ENCODE data around the gene ANKH. TPM values are rescaled to one million over a fixed set of nuclear protein-coding genes. Genes with fewer than 3 reads are reported as not detected.
"Not testable (repeated sequence)": the region's sequence is repeated elsewhere in the genome, so short reads cannot be mapped to it uniquely, and the experiment has no call there.

The ANKH gene
- total RNA-seq, 2 donors from 2014 or later = 93.8 to 94.1 TPM

DNA sequence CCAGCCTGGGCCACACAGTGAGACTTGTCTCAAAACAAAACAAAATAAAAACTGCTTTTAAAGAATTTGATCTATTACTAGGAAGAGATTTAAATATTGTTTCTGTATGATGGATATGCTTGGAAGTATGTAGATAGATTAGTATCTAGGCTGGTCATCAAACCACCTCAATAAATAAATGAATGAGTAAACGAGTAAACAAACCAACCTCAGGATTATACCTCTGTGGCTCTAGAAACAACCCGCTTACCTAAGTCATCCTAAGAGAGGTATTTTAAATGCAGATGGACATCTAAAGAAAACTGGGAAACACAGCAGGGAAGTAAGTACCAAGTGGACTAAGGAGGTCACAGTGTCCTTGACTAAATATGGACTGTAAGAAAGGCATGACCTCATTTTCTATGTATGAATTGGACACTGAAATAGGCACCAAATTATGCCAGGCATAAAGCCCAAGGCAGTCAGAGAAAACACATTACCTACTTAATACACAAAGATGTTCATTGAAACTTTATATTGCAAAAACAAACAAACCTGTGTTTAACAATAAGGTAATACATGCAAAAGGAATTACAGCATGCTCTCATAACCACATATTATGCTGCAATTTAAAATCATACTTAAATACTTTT lies 7.3 kb downstream of the ANKH start:
- intact Hi-C loops (cut with DNase I) = no loop called here
- DNase-seq (ENCODE audit: low spot score) = no peak

GRCh38 chr5:14863105-14863504 lies 8.5 kb downstream of the ANKH start:
- intact Hi-C loops (cut with DNase I) = no loop called here
- DNase-seq (ENCODE audit: low spot score) = no peak

GRCh38 chr5:14861123-14861765 lies 10.3 kb downstream of the ANKH start:
- DNase-seq (ENCODE audit: low spot score) = no peak
- intact Hi-C loops (cut with DNase I) = no loop called here

GRCh38 chr5:14859980-14860379 lies 11.6 kb downstream of the ANKH start:
- no peak for DNase-seq (ENCODE audit: low spot score)
- intact Hi-C loops (cut with DNase I) = no loop called here

GRCh38 chr5:14859150-14859549 lies 12.4 kb downstream of the ANKH start:
- intact Hi-C loops (cut with DNase I) = no loop called here
- no peak for DNase-seq (ENCODE audit: low spot score)

- DNase-seq (ENCODE audit: low spot score) = no peak
- intact Hi-C loops (cut with DNase I) = no loop called here
Measured at GRCh38 chr5:14855366-14855765, 16.2 kb downstream of the ANKH start.

DNA sequence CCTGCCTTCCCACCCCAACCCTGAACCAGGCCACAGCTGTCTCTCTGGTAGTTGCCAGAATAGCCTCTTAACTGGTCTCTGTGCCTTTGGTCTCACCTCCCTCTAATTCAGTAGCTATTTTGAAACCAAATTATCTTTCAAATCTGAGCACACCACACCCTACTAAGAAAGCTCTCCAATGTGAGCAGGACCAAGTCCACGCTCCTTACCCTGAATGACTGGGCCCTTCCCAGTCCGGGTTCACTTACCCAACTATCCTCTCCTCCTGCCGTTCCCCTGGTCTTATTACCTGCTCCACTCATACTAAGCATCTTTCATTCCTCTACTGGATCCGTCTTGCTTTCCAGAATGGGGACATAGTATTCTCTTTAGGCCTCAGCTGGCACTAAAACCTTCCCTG lies 16.8 kb downstream of the ANKH start:
- intact Hi-C loops (cut with DNase I) = loop anchor here in 1 of 2 donors (5.0 kb wide), 1 partner anchor 608 kb away; no protein-coding TSS in a partner anchor
- DNase-seq (ENCODE audit: low spot score) = no peak

- intact Hi-C loops (cut with DNase I) = loop anchor here in 1 of 2 donors (5.0 kb wide), 1 partner anchor 609 kb away; no protein-coding TSS in a partner anchor
- DNase-seq (ENCODE audit: low spot score) = no peak
Measured at GRCh38 chr5:14853685-14854084, 17.9 kb downstream of the ANKH start.

DNA sequence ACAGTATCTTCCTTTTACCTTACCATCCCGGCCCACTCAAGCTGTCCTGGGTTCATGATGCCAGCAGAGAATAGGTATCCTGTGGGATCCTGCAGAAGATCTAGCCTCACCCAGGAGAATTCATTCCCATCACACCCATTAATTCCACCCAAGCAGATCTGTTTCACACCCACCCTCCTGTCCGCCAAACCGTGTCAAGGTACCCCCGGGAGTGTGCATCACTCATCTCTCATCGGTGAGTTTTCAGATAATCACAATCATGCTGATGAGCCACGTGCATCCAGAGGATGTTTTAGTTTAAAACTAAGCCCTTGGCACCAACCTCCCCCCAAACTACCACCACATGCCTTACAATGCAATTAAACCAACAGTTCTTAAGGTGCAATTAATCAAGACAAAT lies 18.8 kb downstream of the ANKH start:
- DNase-seq (ENCODE audit: low spot score) = no peak
- intact Hi-C loops (cut with DNase I) = loop anchor here in 1 of 2 donors (5.0 kb wide), 1 partner anchor 610 kb away; no protein-coding TSS in a partner anchor

DNA sequence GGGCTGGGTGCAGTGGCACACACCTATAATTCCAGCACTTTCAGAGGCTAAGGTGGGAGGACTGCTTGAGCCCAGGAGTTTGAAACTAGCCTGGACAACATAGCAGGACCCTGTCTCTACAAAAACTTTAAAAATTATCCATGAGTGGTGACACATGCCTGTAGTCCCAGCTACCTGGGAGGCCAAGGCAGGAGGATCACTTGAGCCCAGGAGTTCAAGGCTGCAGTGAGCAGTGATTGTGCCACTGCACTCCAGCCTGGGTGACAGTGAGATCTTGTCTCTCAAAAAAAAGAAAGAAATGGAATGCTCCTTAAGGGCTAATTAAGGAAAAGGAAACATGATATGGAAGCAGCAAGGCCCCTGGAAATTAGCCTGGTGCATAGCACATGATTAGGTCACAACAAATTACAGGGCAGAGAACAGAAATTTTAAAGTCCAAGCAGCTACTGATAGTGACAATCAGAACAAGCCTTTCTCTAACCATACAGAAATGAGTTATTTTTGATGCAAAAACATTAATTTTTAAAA lies 19.5 kb downstream of the ANKH start:
- DNase-seq (ENCODE audit: low spot score) = no peak
- intact Hi-C loops (cut with DNase I) = loop anchor here in 1 of 2 donors (5.0 kb wide), 1 partner anchor 610 kb away; no protein-coding TSS in a partner anchor

DNA sequence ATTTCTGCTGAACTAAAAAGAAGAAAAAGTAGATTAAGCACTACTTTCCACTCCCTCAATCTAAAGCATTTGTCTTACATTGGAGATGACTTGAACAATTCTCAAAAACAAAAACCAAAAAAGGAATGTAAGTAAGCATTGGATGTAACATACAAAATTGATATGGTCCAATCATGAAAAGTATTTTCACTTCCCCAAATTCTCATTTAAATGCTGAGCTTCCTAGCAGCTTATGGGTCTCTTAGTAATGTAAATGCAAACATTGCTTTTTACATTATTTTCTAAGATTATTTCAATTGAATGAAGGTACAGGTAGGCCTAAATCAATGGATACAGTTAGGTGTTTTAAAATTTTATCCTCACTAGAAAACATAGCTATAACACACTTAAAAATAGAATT lies 20.0 kb downstream of the ANKH start:
- intact Hi-C loops (cut with DNase I) = loop anchor here in 1 of 2 donors (5.0 kb wide), 1 partner anchor 611 kb away; no protein-coding TSS in a partner anchor
- no peak for DNase-seq (ENCODE audit: low spot score)

- no peak for DNase-seq (ENCODE audit: low spot score)
- intact Hi-C loops (cut with DNase I) = loop anchor here in 1 of 2 donors (5.0 kb wide), 1 partner anchor 611 kb away; no protein-coding TSS in a partner anchor
Measured at GRCh38 chr5:14851050-14851419, 20.5 kb downstream of the ANKH start.

- intact Hi-C loops (cut with DNase I) = loop anchor here in 1 of 2 donors (5.0 kb wide), 1 partner anchor 612 kb away; no protein-coding TSS in a partner anchor
- no peak for DNase-seq (ENCODE audit: low spot score)
Measured at GRCh38 chr5:14850419-14851049, 21.0 kb downstream of the ANKH start.

GRCh38 chr5:14849516-14850294 lies 21.9 kb downstream of the ANKH start:
- DNase-seq (ENCODE audit: low spot score) = no peak
- intact Hi-C loops (cut with DNase I) = loop anchor here in 1 of 2 donors (5.0 kb wide), 1 partner anchor 613 kb away; no protein-coding TSS in a partner anchor

GRCh38 chr5:14848942-14849341 lies 22.6 kb downstream of the ANKH start:
- DNase-seq (ENCODE audit: low spot score); intact Hi-C loops (cut with DNase I): not testable (repeated sequence)

GRCh38 chr5:14848385-14848784 lies 23.2 kb downstream of the ANKH start:
- intact Hi-C loops (cut with DNase I) = no loop called here
- DNase-seq (ENCODE audit: low spot score) = no peak

DNA sequence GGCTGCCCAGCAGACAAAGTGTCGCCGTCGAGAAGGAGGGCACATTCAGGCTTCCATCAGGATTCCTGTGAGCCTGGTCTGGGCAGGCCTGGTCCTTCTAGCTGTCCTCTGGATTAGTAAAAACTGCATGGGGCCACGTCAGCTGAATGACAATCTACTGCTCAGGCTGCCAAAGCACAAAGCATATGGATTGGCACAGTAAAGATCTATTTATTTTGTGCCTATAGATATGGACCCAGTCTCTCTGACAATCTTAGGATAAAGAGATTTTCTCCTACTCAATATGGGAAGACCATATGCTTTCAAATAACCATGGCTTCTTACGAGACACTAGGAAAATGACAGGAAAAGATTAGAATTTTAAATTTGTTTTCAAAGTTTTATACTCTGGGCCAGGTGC lies 24.1 kb downstream of the ANKH start:
- no peak for DNase-seq (ENCODE audit: low spot score)
- intact Hi-C loops (cut with DNase I) = no loop called here

- intact Hi-C loops (cut with DNase I) = no loop called here
- DNase-seq (ENCODE audit: low spot score) = no peak
Measured at GRCh38 chr5:14842117-14842516, 29.5 kb downstream of the ANKH start.

DNA sequence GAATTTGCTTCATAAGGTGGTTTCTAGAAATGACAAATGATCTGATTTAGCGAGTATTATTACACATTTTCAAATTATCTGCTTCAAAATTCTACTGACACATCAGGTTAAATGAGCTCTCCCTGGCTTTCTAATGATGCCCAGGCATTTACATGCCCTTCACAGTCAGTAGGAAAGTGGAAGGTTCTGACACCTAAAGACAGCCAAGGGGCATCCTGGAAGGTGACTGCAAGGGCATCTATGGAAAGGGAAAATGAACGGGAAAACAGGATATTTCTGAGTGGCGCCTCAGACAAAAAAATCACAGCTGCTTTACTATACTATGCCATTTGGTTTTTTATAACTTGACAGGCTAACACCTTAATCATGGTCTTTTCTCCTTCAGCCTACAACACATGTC lies 31.0 kb downstream of the ANKH start:
- DNase-seq (ENCODE audit: low spot score) = no peak
- intact Hi-C loops (cut with DNase I) = no loop called here
